C1 segment of cervical spinal cord (tissue), 14 donors: ENCODE measurements around the gene MVD.
A peak's percentile ranks its signal among the peaks of the same experiment; 100 is the strongest.

Source experiments
- DNase-seq, 14 donors: peaks; one replicate each; lab custom pipeline; 2025; lab: John Stamatoyannopoulos, UW

MVD gene

GRCh38 chr16:88627531-88628411 lies 35.1 kb downstream of the MVD start:
- DNase-seq: no peak

- peak in 1 of 14 donors; percentile 93 for DNase-seq
Measured at GRCh38 chr16:88626646-88627045, 36.2 kb downstream of the MVD start.

GRCh38 chr16:88624977-88625576 lies 37.8 kb downstream of the MVD start:
- no peak for DNase-seq

GRCh38 chr16:88624481-88624880 lies 38.4 kb downstream of the MVD start:
- DNase-seq: no peak

- no peak for DNase-seq
Measured at GRCh38 chr16:88623858-88624257, 39.0 kb downstream of the MVD start.

- DNase-seq: no peak
Measured at GRCh38 chr16:88622866-88623265, 40.0 kb downstream of the MVD start.

- no peak for DNase-seq
Measured at GRCh38 chr16:88622125-88622524, 40.8 kb downstream of the MVD start.

GRCh38 chr16:88619859-88620815 lies 42.8 kb downstream of the MVD start:
- DNase-seq: no peak

GRCh38 chr16:88618956-88619667 lies 43.8 kb downstream of the MVD start:
- DNase-seq: no peak

- no peak for DNase-seq
Measured at GRCh38 chr16:88618182-88618955, 44.5 kb downstream of the MVD start.

- no peak for DNase-seq
Measured at GRCh38 chr16:88617268-88618031, 45.4 kb downstream of the MVD start.

GRCh38 chr16:88616736-88617135 lies 46.2 kb downstream of the MVD start:
- no peak for DNase-seq

- peak in 1 of 14 donors; percentile 81 for DNase-seq
Measured at GRCh38 chr16:88616320-88616719, 46.6 kb downstream of the MVD start.

GRCh38 chr16:88614818-88615580 lies 47.9 kb downstream of the MVD start:
- peak in 1 of 14 donors; percentile 87 for DNase-seq

GRCh38 chr16:88613911-88614817 lies 48.7 kb downstream of the MVD start:
- peak in 4 of 14 donors; percentile 6 to 22 (median 11) for DNase-seq

GRCh38 chr16:88613293-88613692 lies 49.6 kb downstream of the MVD start:
- DNase-seq: no peak

- peak in 1 of 14 donors; percentile 42 for DNase-seq
Measured at GRCh38 chr16:88610909-88611812, 51.7 kb downstream of the MVD start.
